COLO668 (cell line): ENCODE data around the gene MFGE8.
"Not testable (repeated sequence)": the region's sequence is repeated elsewhere in the genome, so short reads cannot be mapped to it uniquely, and the experiment has no call there.

Experiments
- DNase-seq: peaks from one replicate; lab custom pipeline; 2025; ENCODE audit not compliant: unreplicated experiment; lab: John Stamatoyannopoulos, UW

The MFGE8 gene, protein sequence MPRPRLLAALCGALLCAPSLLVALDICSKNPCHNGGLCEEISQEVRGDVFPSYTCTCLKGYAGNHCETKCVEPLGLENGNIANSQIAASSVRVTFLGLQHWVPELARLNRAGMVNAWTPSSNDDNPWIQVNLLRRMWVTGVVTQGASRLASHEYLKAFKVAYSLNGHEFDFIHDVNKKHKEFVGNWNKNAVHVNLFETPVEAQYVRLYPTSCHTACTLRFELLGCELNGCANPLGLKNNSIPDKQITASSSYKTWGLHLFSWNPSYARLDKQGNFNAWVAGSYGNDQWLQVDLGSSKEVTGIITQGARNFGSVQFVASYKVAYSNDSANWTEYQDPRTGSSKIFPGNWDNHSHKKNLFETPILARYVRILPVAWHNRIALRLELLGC

DNA sequence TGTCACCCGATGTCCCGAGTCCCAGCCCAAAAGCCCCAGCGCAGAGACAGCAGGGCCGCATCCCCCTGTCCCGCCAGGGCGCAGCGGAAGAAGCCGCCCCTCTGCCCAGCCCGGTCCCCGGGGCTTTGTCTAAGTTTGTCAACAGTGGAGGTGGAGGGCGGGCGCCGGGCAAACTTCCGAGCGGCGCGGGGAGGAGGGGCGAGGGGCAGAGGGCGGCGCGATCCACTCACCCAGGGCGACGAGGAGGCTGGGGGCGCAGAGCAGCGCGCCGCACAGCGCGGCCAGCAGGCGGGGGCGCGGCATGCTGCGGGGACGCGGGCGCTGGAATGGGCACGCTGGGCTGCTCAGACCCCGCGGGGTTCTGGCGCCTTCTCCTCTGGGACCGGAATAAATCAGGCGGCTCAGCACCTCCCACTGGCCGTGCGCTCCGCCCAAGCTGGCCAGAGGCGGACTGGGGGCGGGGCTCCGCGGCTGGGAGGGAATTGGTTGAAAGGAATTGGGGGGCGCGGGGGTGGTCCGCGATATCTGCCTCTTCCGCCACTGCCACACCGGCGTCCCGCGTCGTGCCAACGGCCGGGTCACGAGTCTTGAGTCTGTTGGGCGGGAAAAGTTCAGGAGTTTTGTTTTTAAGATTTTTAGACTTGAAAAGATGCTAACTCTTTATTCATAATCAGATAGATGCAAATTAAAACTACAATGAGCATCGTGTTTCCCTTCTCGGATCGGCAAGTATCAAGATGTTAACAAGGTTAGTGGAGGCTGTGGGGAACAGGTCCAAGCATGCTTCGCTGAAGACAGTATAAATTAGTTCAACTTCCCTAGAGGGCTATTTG lies at the start of gene MFGE8:
TSS of gene MFGE8 (minus strand) at position 363 of the 833 bp plus-strand sequence. CDS start at position 303, 60 bp downstream.
- DNase-seq = no peak

DNA sequence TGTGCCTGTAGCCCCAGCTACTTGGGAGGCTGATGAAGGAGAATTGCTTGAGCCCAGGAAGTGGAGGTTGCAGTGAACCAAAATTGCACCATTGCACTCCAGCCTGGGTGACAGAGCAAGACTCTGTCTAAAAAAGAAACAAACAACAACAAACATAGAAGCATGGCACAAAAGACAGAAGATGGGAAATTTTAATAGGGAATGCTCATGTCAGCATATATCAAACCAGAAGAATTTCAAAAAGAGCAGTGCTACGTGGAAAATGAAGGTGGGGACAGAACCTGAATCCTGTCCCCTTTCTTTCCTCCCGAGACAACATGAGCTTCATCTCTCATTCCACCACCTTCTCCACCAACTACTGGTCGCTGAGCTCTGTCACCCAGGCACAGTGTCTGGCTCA lies 46.3 kb upstream of the MFGE8 start:
- DNase-seq = no peak

DNA sequence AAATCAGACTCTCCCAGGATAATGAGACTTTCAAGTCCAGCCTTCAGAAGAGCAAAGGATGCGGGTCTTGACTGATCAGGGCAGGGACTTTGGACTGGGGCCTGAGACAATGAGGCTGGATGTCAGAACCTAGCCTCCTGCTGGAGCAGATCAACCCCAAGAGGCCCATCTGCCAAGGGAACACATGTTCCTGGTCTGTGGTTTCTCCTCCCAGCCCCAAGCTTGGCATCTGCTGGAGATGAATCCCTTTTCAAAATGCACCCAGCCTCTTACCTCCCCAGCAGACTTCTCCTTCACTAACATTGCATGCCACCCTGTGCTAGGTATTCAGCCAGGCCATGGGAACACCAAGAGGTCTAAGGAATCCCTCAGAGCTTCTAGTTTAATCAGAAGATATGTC lies 43.7 kb upstream of the MFGE8 start:
- DNase-seq = no peak

DNA sequence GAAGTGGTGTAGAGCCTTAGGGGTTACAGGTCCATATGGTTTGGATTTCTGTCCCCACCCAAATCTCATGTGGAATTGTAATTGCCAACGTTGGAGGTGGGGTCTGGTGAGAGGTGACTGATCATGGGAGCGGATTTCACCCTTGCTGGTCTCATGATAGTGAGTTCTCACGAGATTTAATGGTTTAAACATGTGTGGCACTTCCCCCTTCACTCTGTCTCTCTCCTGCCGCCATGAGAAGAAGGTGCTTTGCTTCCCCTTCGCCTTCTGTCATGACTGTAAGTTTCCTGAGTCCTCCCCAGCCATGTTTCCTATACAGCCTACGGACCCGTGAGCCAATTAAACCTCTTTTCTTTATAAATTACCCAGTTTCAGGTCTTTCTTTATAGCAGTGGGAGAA lies 43.1 kb upstream of the MFGE8 start:
- no peak for DNase-seq

DNA sequence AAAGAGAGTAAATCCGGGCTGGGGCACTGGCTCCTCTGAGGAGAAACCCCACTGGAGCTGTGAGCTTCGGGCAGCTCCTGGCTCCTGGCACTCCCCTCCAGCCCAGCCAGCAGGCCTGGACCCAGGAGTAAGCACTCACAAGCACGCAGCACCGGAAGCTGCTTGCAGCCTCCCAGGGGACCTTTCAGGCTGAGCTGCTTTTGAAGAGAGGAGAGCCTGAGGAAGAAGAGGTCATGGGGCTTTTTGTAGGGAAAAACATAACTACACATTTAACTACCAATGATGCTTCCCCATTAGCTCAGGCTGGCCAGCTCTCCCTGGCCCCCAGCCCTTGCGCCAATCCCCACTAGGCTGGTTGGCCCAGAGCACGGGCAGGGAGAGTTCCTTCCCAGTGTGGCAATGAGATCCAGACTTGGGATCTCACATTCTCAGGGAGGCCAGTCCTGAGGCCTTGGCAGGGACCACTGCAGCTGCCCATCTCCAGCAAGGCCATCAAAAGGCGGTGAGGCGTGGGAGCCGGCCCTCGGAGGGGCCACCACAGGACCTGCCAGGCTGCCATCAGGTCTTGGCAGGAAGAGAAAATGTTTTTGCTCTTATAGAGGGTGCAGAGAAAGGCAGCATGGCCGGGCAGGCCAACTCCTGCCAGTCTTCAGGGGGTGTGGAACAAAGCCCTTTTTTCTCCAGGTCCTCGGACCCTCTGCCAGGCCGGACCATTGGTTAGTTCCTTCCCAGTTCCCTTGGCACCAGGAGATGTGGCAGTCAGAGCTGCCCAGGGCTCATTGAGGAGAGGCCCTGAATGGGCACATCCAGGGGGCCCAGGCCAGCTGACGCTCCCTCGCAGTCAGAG lies 41.5 kb upstream of the MFGE8 start:
- DNase-seq = no peak

DNA sequence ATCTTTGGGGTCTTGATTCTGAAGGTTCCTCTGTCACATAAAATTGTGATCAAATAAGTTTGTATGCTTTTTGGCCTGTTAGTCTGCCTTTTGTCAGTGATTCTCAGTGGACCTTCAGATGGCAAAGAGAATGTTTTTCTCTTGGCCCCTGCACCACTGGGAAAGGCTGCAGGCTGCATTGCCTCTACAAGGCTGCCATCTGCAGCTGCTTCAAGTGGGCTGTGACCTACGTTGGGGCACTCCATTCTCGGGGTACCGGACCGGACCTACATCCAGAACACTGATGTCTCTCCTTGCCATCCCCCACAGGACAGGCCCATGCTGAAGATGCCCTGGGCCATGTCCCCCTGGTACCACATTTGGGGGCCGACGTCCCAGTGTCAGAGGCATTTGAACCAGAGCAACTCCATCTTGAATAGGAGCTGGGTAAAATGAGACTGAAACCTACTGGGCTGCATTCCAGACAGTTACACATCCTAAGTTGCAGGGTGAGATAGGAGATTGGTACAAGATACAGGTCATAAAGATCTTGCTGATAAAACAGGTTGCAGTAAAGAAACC lies 37.5 kb upstream of the MFGE8 start:
- DNase-seq = no peak

DNA sequence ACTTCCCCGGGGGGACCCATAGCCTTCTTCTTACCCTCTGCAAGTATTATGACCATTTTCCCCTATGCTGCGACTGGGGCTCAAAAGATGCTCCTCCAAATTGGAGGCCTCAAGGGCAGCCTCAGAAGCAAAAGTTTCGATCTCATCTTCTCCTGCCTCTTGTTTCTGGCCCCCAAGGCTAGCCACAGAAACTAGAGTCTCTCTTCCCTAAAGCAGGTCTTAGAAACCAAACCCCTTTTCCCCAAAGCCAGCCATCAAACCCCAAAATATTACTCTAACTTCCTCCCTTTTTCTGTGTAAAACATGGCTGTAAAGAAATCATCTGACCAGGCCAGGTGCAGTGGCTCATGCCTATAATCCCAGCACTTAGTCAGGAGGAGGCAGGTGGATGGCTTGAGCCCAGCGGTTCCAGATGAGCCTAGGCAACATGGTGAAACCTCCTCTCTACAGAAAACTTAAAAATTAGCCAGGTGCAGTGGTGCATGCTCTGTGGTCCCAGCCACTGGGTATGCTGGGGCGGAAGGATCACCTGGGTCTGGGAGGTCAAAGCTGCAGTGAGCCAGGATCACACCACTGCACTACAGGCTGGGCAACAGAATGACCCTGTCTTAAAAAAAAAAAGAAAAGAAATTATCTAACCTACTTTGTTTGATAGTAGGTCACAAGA lies 36.7 kb upstream of the MFGE8 start:
- DNase-seq = no peak

DNA sequence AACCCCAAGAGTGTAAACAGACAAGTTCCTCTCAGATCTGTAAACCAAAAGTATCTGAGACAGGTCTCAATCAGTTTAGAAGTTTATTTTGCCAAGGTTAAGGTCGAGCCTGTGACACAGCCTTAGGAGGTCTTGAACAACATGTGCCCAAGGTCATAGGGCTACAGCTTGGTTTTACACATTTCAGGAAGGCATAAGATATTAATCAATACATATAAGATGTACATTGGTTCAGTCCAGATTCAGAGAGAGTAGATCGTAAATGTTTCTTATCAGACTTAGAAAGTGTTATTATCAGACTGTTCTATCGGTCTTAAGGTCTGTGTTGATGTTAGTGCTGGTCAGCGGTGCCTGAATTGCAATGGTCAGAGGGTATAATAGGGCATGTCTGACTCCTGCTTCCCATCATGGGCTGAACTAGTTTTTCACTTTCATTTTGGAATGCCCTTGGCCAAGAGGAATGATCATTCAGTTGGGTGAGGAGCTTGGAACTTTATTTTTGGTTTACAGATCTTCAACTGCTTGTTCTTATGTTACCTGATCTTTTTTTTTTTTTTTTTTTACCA lies 27.0 kb upstream of the MFGE8 start:
- DNase-seq = no peak

DNA sequence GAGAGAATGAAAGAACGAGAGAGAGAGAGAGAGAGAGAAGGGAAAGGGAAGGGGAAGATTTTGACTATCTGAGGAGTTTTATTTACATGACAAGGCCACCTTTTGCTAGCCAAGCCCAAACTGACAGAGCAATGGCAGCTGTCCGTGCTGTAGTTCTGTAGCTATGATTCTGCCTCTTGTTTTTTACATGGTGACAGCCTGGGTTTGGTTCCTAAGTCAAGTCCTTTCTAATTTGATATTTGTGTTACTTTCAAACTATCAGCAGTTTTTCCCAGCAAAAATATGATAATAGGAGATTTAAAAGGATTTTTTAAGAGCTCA lies 26.3 kb upstream of the MFGE8 start:
- DNase-seq = no peak

DNA sequence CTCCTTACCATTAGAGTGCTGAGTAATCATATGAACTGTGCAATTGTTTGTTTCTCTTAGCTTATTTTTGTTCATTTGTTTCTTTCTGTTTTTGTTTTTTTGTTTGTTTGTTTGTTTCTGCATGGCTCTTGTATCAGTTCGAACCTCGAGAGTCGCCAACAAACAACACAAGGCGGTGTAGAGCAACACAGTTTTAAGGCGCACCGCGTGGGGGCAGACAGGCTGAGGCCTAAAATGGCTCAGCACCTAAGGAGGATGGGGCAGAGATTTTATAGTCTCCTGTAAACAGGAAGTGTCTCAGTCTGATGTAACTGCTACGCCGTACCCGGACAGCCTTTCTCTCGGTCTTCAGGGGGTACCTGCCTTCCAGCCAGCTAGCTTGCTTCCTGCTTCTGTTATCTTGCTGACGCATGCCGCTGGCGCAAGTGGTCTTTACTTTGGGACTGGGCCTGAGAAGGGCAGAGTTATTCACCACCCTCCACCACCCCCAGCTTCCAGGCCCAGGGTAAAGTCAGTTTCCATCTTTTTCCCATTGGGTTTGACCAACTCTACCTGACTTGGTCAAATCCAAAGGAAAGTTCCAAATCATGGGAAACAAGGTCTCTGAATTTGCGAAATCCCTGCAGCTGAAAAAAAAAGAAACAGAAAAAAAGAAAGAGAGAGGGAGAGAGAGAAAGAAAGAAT lies 25.8 kb upstream of the MFGE8 start:
- no peak for DNase-seq

DNA sequence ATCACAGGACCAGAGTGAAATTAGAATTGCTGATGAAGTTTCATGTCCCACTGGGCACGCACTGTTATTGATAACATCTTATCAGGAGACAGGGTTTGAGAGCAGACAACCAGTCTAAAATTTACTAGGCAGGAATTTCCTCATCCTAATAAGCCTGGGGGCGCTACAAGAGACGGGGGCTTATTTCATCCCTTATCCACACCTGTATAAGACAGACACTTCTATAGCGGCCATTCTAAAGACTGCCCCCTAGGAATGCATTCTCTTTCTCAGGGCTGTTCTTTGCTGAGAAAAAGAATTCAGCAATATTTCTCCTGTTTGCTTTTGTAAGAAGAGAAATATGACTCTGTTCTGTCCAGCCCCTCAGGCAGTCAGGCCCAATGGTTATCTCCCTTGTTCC lies 21.3 kb upstream of the MFGE8 start:
- DNase-seq = not testable (repeated sequence)

DNA sequence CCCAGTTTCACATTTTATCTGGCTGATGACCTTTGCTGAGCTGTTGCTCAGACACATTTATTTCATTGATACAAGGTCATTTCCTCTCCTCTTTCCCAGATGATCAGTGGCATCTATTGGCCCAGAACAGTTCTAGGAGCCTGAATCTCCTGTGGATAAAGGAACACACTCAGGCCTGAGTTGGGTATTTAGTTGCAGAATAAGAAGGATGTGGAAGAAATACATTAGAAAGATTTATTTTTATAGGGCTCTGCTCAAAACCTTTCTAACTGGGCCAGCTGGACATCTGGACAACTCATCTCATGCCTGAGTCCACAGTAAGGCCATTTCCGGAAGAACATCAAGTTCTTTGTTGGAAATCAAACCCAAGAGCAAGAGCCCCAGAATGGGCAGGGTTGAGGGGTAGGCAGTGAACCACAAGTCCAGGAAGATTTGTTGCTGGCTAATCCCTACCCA lies 19.7 kb upstream of the MFGE8 start:
- no peak for DNase-seq

DNA sequence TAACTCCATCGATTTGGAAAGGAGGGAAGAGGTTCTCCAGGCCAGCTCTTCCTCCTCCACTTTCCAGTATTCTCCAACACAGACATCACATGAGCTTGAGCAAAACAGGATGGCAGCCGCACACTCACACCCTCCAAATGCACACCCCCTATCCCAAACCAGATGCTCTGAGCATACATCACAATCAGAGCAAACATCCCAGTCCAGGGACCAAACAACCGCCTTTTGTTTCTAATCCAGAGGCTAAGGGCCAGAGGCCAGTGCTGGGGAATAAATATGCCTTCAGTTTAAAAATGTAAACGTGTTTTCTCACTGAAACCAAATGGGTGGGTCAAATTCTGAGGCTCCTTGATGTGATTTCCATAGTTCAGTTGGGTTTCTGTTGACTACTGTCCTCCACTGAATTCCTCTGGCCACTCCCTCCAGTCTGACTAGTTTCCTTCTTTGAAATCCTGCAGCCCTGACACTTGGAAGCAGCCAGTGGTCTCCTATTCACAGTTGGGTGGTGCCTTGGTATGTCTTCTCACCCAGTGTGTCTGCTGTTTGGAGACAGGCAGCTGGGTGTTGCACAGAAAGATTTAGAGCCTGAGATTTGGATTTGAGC lies 19.2 kb upstream of the MFGE8 start:
- no peak for DNase-seq

DNA sequence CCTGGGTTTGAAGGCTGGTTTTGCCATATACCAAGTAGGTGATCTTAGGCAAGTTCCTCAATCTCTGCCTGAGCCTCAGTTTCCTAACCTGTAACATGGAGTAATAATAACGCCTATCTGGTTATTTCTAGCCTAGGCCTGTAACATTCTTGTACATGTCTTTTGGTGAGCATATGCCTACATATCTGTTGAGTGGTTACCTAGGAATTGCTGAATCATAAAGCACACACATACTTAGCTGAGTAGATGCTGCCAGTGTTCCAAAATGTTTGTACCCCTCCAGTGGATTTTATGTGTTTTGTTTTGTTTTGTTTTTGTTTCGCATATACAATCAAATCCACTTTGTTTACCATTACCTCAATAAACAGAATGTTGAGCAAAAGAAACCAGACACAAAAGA lies 17.4 kb upstream of the MFGE8 start:
- no peak for DNase-seq

DNA sequence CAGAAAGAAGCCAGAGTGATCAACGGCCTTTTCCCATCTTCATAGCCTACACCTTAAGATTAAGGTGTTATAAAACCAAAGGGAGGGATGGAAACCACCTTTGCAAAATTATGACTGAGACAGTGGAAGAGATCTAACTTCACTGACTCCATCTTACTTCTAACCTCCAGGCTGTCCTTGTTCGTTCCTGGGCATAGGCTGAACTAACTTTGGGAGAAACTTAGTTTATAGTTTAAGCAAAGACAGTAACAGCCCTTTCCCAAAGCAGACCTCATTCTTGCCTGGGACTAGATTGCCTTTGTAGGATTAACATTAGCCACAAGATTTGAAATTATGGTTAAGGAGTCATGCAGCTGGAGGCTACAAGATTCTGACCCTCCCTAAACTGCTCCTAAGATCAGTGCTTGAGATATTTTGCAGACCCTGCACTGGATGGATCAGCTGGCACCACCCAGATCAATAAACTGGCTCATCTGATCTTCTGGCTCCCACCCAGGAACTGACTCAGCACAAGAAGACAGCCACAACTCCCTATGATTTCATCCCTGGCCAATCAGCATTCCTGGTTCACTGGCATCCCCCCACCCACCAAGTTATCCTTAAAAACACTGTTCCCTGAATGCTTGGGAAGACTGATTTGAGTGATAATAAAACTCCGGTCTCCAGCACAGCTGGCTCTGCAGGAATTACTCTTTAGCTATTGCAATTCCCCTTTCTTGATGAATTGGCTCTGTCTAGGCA lies 16.3 kb upstream of the MFGE8 start:
- DNase-seq = not testable (repeated sequence)

DNA sequence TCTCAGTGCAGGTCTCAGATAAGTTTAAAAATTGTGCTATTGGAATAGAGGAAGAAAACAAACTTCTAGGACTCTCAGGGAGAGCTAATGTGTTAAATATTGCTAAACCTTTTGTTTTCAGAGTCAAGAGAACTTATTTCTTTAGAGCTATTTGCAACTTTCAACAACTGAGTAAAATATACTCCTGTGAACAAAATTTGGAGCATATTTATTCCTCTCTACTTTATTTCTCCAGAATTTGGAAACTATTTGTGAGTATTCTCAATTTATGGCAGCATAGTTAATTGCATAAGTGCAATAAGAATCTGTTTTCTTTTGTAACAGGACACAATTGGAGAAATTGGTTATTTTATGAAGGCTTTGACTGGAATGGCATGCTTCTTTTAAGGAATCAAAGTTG lies 15.0 kb upstream of the MFGE8 start:
- DNase-seq = not testable (repeated sequence)

DNA sequence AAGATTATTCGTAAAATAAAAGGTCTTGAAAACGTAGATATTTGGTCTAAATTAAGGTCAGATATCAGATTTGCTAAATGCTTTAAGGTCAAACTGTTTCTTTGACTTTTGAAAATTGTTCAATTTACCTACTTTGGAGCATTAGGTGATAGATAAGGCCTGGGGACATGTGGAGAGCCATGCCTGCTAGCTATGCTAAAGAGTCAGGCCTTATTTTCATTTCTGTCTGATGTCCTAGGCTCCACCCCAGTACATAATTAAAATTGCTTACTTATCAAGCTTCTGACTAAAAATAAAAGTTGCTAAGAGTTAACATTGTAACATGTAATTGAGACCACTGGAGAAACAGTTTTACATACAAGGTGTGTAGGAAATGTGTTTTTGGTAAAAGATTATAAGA lies 12.5 kb upstream of the MFGE8 start:
- not testable (repeated sequence) for DNase-seq

DNA sequence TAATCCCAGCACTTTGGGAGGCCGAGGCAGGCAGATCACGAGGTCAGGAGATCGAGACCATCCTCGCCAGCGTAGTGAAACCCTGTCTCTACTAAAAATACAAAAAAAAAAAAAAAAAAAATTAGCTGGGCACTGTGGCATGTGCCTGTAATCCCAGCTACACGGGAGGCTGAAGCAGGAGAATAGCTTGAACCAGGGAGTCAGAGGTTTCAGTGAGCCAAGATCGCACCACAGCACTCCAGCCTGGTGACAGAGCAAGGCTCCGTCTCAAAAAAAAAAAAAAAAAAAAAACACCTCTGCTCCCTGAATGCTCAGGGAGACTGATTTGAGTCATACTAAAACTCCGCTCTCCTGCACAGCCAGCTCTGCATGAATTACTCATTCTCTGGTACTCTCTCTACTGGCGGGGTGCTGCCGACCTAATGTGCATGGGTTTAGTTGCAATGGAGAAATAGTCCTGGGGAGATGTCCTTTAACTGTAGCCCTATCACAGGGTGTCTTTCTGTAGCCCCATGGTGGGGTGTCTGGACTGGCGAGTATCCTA lies 7.8 kb upstream of the MFGE8 start:
- DNase-seq = not testable (repeated sequence)
